Psoas muscle (tissue), 8 donors: Measurements from ENCODE around the gene CASQ1. TPM values are rescaled to one million over a fixed set of nuclear protein-coding genes. Genes with fewer than 3 reads are reported as not detected.

Source experiments
- ATAC-seq, 4 donors: fragments of 200-7000 bp; cut with Tn5 transposase; one replicate each; pipeline ENCODE4 v1.9.1; 2020; ENCODE audit warnings: moderate library complexity in 3 of 4, mild to moderate bottlenecking in 2 of 4
- DNase-seq, 2 donors: peaks; one replicate each; pipeline ENCODE4 v3.0.0-alpha.2; 2020
- H3K27ac ChIP-seq: fragments of 200-600 bp; one replicate; pipeline ENCODE4 v1.8.0; 2022
- H3K27me3 ChIP-seq, 3 donors: fragments of 200-600 bp in 1 of 3; one replicate each; pipeline versions ENCODE4 v1.6.1 to v1.8.0; 2013 to 2022; ENCODE audit warnings: low read length in 2 of 3, mild to moderate bottlenecking in 2 of 3, moderate library complexity in 1 of 3; ENCODE audit not compliant: insufficient read depth in 3 of 3
- H3K36me3 ChIP-seq, 2 donors: fragments of 200-600 bp in 1 of 2; one replicate each; pipeline versions ENCODE4 v1.6.1 to v1.8.0; 2013 to 2022; ENCODE audit warnings: low read depth in 1 of 2, mild to moderate bottlenecking in 1 of 2, moderate library complexity in 1 of 2; ENCODE audit not compliant: insufficient read depth in 1 of 2
- H3K4me1 ChIP-seq: fragments of 200-600 bp; one replicate; pipeline ENCODE4 v1.8.0; 2022
- H3K4me3 ChIP-seq: fragments of 200-600 bp; one replicate; pipeline ENCODE4 v1.8.0; 2022; ENCODE audit warnings: mild to moderate bottlenecking
- H3K9me3 ChIP-seq: fragments of 200-600 bp; one replicate; pipeline ENCODE4 v1.8.0; 2022
- WGBS, 3 donors: extraction: QIAGEN DNeasy Blood & Tissue Kit; methylation state at CpG; one replicate each; pipeline versions ENCODE4 v1.1.6 to v1.1.7; 2013; 5-methylcytosine and 5-hydroxymethylcytosine counted together
- intact Hi-C, 2 donors: fragments of 100-400 bp; cut with DNase I; formaldehyde crosslinking; loops; one replicate each; pipeline versions ENCODE4 v1.11.0 to v1.14.2; 2022
- polyA plus RNA-seq, 3 donors: library from polyadenylated mRNA; stranded (reverse); fragments of 200-250 nt; gene quantifications; one replicate each; pipeline ENCODE4 v1.2.3, GENCODE V29; 2013
- total RNA-seq, 4 donors: library from RNA; stranded (reverse); fragmentation: NEBNext Ultra II Directional in 2 of 4; extraction: Animal tissue kit (Norgen Biotek cat#: 25700) in 2 of 4; gene quantifications; one replicate each; pipeline versions ENCODE4 v1.2.1 to v1.2.4, GENCODE V29; 2021 to 2023
- TF ChIP-seq, protein P1 (sequence below): fragments of 200-600 bp; IDR thresholded peaks from one replicate; pipeline ENCODE4 v1.8.0; 2022; ENCODE audit warnings: antibody characterized with exemption
- donor health status: healthy with polysubstance abuse.
- donor health status: DM: no; HTN: no; CAD: no; lungs with moderate emphysema.
- donor health status: Bipolar disorder and iron deficiency.
- donor health status: healthy.
- donor health status: DM: yes; HTN: yes; CAD: no.
- donor health status: DM: no; HTN: no; CAD: no.
- donor health status: DM: no; HTN: no; CAD: no.
- donor health status: DM: yes; HTN: yes; CAD: no.

The CASQ1 gene
- total and polyA plus RNA-seq, 7 donors, result 171 to 903 (median 412) TPM

DNA sequence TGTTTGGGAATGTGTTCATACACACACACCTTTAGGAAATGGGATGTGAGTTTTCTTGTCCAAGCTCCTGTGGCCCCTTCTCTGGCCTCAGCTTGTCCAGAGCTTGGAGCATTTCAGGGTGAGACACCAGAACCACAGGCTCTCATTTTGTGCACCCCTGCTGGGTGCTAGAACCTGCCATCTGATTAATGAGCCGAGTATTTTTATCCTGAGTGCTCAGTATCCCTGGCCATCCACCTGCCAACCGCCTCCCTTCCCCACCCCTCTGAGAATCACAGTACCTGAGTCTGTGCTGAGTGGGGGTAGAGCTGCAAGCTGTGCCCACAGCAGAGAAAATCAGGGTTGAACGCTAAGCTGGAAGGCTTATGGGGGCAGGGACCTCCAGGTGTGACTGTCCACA, 1.4 kb downstream of the CASQ1 start:
- Histone ChIP-seq H3K36me3 (peaks cover 0 to 24% of the 10 kb centered on the region in 2 donors), H3K27ac (peak overlapping the region; percentile 88), H3K9me3 (no peaks in the 10 kb centered on the region), H3K4me3 (peak overlapping the region; percentile 75), H3K27me3 (no peaks in the 10 kb centered on the region), H3K4me1 (peaks cover 45% of the 10 kb centered on the region)
- ATAC-seq (peak in 1 of 4 donors; percentile 27), DNase-seq (no peak)
- WGBS, 3 donors, result 23 to 41% (median 28%) methylated on average over 3 of the region's 3 CpGs
- intact Hi-C loops, result loop anchor here (2.0 to 5.0 kb wide), 4 partner anchors 27 to 99 kb away; partner anchors contain the start of gene ATP1A2 (in 1 of the 2)
- TF ChIP-seq, protein P1, sequence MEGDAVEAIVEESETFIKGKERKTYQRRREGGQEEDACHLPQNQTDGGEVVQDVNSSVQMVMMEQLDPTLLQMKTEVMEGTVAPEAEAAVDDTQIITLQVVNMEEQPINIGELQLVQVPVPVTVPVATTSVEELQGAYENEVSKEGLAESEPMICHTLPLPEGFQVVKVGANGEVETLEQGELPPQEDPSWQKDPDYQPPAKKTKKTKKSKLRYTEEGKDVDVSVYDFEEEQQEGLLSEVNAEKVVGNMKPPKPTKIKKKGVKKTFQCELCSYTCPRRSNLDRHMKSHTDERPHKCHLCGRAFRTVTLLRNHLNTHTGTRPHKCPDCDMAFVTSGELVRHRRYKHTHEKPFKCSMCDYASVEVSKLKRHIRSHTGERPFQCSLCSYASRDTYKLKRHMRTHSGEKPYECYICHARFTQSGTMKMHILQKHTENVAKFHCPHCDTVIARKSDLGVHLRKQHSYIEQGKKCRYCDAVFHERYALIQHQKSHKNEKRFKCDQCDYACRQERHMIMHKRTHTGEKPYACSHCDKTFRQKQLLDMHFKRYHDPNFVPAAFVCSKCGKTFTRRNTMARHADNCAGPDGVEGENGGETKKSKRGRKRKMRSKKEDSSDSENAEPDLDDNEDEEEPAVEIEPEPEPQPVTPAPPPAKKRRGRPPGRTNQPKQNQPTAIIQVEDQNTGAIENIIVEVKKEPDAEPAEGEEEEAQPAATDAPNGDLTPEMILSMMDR, result no peak

DNA sequence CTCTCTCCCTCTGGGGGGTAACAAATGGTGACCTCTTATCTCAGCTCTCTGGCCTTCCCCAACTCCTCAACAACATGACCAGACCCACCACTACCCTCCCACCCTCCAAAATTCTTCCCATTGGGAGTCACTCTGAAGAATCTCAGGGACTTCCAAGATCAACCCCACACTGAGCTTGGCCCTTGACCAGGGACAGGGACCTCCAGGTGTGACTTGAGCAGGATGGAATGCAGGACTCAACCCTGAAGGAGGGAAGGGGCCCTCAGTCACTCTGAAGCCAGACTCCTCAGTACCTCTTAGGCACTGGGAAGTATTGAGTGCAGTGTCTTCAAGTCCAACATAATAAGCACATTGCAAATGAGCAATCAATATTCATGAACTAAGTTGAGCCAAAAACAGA, 1.9 kb downstream of the CASQ1 start:
- no peaks in the 10 kb centered on the region for H3K27me3 ChIP-seq
- intact Hi-C loops, result loop anchor here (2.0 to 5.0 kb wide), 4 partner anchors 27 to 99 kb away; partner anchors contain the start of gene ATP1A2 (in 1 of the 2)
- H3K4me1 ChIP-seq, result peaks cover 47% of the 10 kb centered on the region

DNA sequence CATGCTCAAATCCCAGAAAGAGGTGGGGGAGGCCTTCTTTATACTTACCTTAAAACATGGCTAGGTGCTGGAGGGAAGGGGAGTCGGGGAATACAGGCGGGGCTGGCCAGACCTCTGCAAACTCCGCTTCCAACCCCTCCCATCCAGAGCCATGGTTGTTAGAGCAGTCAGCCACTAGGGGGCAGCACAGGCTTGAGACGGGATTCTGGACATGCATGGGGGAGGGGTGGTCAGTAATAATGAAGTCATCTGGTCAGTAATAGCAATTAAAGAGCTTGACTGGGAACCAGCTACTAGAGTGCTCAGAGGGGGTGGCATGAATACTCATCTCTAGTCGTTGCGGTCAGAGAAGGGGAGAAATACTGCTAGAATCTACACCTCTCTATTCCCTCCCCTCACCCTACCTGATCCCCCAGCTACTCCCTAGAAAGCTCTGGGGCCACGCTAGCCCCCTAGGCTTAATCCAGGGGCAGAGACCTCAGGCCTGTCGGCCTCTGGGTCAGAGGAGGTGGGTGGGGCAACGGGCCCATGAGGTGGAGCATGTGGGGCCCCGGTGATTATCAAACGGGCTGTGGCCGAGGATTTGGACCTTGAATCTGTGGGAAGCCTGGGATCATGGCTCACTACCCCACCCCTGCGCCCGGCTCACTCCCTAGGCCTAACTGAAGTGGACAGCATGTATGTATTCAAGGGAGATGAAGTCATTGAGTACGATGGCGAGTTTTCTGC, 2.9 kb downstream of the CASQ1 start:
- peak; percentile 86 to 94 for DNase-seq
- TF ChIP-seq, protein P1, result peak; percentile 97
- Histone ChIP-seq H3K9me3 (no peaks in the 10 kb centered on the region), H3K27me3 (no peaks in the 10 kb centered on the region), H3K4me3 (peak overlapping the region; percentile 75), H3K27ac (peak overlapping the region; percentile 88), H3K4me1 (peaks cover 41% of the 10 kb centered on the region), H3K36me3 (peaks cover 0 to 39% of the 10 kb centered on the region in 2 donors)
- peak; percentile 74 to 85 (median 81) for ATAC-seq
- intact Hi-C loops, result loop anchor here (1.0 to 5.0 kb wide), 5 partner anchors 26 to 98 kb away; partner anchors contain the start of gene ATP1A2 (in 1 of the 2)
- WGBS, 3 donors, result 6 to 16% (median 10%) methylated on average over 16 of the region's 16 CpGs

More for the DNA sequence above, 1.9 kb downstream of the CASQ1 start:
- Histone ChIP-seq H3K9me3 (no peaks in the 10 kb centered on the region), H3K4me3 (peak overlapping the region; percentile 75), H3K36me3 (peaks cover 0 to 29% of the 10 kb centered on the region in 2 donors), H3K27ac (peak overlapping the region; percentile 88)
- ATAC-seq (no peak), DNase-seq (no peak)
- TF ChIP-seq, protein P1, result no peak

DNA sequence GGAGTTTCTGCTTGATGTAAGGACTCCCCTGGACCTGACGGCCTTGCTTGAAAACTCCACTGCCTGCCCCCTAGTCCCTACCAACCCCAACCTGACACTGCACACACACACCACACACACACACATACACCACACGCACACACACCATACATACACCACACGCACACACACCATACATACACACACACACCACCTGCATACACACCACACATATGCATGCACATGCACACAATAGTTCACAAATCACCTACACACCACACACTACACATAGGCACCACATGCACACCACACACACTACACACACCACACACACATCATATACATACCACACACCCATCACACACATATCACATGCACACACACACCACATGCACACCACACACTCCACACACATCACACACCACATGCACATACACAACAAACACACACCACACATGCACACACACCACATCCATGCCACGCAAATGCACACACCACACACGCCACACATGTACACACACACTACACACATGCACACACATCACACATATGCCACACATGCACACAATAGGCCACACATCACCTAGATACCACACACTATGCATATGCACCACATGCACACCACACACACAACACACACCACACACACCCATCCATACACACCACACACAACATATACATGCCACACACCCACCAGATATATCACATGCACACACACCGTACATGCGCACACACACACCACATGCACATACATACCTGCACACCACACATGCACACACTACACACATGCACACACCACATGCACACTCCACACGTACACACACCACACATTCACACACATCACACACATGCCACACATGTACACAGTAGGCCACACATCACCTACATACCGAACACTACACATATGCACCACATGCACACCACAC, 3.7 kb downstream of the CASQ1 start:
- no peak for DNase-seq
- Histone ChIP-seq H3K4me3 (peak overlapping the region; percentile 75), H3K4me1 (peaks cover 33% of the 10 kb centered on the region), H3K27ac (peak overlapping the region; percentile 88), H3K36me3 (peaks cover 0 to 48% of the 10 kb centered on the region in 2 donors), H3K27me3 (no peaks in the 10 kb centered on the region), H3K9me3 (no peaks in the 10 kb centered on the region)
- ATAC-seq, result no peak
- WGBS, 3 donors, result 69 to 90% (median 74%) methylated on average over 9 of the region's 9 CpGs
- TF ChIP-seq, protein P1, result no peak
- intact Hi-C loops, result loop anchor here (1.0 to 5.0 kb wide), 5 partner anchors 25 to 97 kb away; partner anchors contain the start of gene ATP1A2 (in 1 of the 2)
